ENCODE results near the gene DNAJC10. TPM values are rescaled to one million over a fixed set of nuclear protein-coding genes. Genes with fewer than 3 reads are reported as not detected.

Gene DNAJC10
- total and polyA plus RNA-seq, 2 of the 4 experiments (the other 2 are of a cell fraction): 34.6 to 53.2 TPM

DNA sequence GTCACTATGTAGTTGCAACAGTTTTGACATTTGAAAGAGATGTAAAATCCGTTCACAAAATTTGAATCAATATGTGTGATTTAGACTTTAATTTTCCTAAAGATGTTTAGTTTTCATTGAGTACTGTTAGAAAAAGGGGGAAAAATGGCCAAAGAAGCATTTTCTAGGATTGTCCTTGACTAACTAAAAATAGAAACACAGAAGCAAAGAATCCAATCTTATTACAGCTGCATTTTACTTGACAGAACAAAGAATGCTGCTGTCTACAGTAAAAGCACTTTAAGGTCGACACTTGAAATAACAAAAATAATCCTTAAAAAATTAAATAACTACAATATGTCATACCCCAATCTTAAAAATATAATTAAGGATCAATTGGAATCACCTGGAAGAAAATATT, 101.5 kb downstream of the DNAJC10 start:
- Histone ChIP-seq H2BK5ac (ENCODE audit: low read depth, low read length, poor library complexity, severe bottlenecking) (no peak overlapping the region), H2AK5ac (ENCODE audit: low read depth, low read length) (no peak overlapping the region), H3K56ac (ENCODE audit: extremely low read depth, insufficient read depth, low read length) (no peak overlapping the region), H2BK15ac (ENCODE audit: low read depth, low read length) (no peak overlapping the region), H2BK120ac (ENCODE audit: low read depth, low read length) (no peak overlapping the region), H3K27me3 (ENCODE audit: control insufficient read depth, insufficient read depth, low read length) (peaks cover 10% of the 10 kb centered on the region), H3K4ac (ENCODE audit: low read depth, low read length) (no peak overlapping the region), H3K79me1 (ENCODE audit: low read depth in 1 of 2, low read length in 2 of 2) (no peaks in the 10 kb centered on the region), H3K4me2 (ENCODE audit: low read depth, low read length) (no peak overlapping the region), H4K8ac (ENCODE audit: low read depth in 2 of 2, low read length in 2 of 2) (no peak overlapping the region), H3K23ac (ENCODE audit: low read depth, low read length) (no peak overlapping the region), H3K36me3 (ENCODE audit: control insufficient read depth, insufficient read depth, low read length) (no peaks in the 10 kb centered on the region), H3K14ac (replicated peaks; ENCODE audit: low read depth, low read length) (no peak overlapping the region), H3K9me1 (ENCODE audit: insufficient read depth, low read length) (no peaks in the 10 kb centered on the region), H3K4me1 (ENCODE audit: control insufficient read depth, insufficient read depth, low read length) (no peaks in the 10 kb centered on the region), H4K5ac (ENCODE audit: low read depth, low read length) (no peak overlapping the region), H2BK20ac (ENCODE audit: low read depth, low read length) (no peak overlapping the region), H2AFZ (replicated peaks; ENCODE audit: low read length, poor library complexity) (no peak overlapping the region), H4K91ac (ENCODE audit: insufficient read depth, low read depth, low read length) (no peak overlapping the region), H3K27ac (ENCODE audit: insufficient read depth, low read length) (no peak overlapping the region), H3K18ac (ENCODE audit: low read depth, low read length) (no peak overlapping the region), H3K9ac (ENCODE audit: low read depth, low read length) (no peak overlapping the region), H4K20me1 (ENCODE audit: insufficient read depth, low read length) (no peaks in the 10 kb centered on the region), H3K4me3 (ENCODE audit: insufficient read depth, low read depth, low read length) (no peak overlapping the region), H3K9me3 (ENCODE audit: control insufficient read depth, insufficient read depth, low read length) (no peaks in the 10 kb centered on the region), H2AK9ac (replicated peaks; ENCODE audit: low read depth, low read length, poor library complexity) (no peak overlapping the region)
- BruUV-seq (replicated peaks): no TSS peak
- ChIA-PET CTCF (interaction anchor here (1.0 to 1.7 kb wide), 2 partner anchors 17 to 33 kb away, joined by 4 to 5 read pairs; no protein-coding TSS in a partner anchor), POLR2A (ENCODE audit: unreplicated experiment) (no interaction called here)
- in situ Hi-C loops (cut with MboI; ENCODE audit: low sequenced_read_pairs) (no loop called here), intact Hi-C loops (cut with micrococcal nuclease) (no loop called here), dilution Hi-C loops (cut with HindIII; ENCODE audit: low sequenced_read_pairs, unreplicated experiment) (no loop called here)
- no peak for TF ChIP-seq RCOR1 (IDR thresholded peaks at IDR 0.05; ENCODE audit: insufficient replicate concordance, low read length)
- TF ChIP-seq POLR2A (IDR thresholded peaks at IDR 0.05; ENCODE audit: low read depth, low read length): no peak
- TF ChIP-seq, protein P1, sequence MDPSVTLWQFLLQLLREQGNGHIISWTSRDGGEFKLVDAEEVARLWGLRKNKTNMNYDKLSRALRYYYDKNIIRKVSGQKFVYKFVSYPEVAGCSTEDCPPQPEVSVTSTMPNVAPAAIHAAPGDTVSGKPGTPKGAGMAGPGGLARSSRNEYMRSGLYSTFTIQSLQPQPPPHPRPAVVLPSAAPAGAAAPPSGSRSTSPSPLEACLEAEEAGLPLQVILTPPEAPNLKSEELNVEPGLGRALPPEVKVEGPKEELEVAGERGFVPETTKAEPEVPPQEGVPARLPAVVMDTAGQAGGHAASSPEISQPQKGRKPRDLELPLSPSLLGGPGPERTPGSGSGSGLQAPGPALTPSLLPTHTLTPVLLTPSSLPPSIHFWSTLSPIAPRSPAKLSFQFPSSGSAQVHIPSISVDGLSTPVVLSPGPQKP (IDR thresholded peaks at IDR 0.05; ENCODE audit: borderline replicate concordance, low read depth, low read length): no peak
- TF ChIP-seq RAD21 (IDR thresholded peaks at IDR 0.05; ENCODE audit: low read length): no peak
- TF ChIP-seq SMC3 (IDR thresholded peaks at IDR 0.05; ENCODE audit: low read depth, low read length): no peak
- no peak for TF ChIP-seq MXI1 (IDR thresholded peaks at IDR 0.05; ENCODE audit: borderline replicate concordance, low read depth, low read length)
- TF ChIP-seq MAZ (IDR thresholded peaks at IDR 0.05; ENCODE audit: borderline replicate concordance, low read depth, low read length): no peak
- no peak for TF ChIP-seq CEBPB (IDR thresholded peaks at IDR 0.05; ENCODE audit: low read depth, low read length)
- TF ChIP-seq, protein P2, sequence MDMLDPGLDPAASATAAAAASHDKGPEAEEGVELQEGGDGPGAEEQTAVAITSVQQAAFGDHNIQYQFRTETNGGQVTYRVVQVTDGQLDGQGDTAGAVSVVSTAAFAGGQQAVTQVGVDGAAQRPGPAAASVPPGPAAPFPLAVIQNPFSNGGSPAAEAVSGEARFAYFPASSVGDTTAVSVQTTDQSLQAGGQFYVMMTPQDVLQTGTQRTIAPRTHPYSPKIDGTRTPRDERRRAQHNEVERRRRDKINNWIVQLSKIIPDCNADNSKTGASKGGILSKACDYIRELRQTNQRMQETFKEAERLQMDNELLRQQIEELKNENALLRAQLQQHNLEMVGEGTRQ (IDR thresholded peaks at IDR 0.05; ENCODE audit: low read depth, low read length): no peak
- no peak for TF ChIP-seq CHD1 (IDR thresholded peaks at IDR 0.05; ENCODE audit: low read depth, low read length)
- no peak for TF ChIP-seq NFE2L2 (IDR thresholded peaks at IDR 0.05; ENCODE audit: low read depth, low read length)
- TF ChIP-seq MAFK (IDR thresholded peaks at IDR 0.05; ENCODE audit: low read depth, low read length): no peak
- no peak for TF ChIP-seq RFX5 (IDR thresholded peaks at IDR 0.05; ENCODE audit: low read depth, low read length)
- no peak for TF ChIP-seq FOS (IDR thresholded peaks at IDR 0.05; ENCODE audit: low read depth, low read length)
- no peak for TF ChIP-seq BHLHE40 (IDR thresholded peaks at IDR 0.05; ENCODE audit: low read depth, low read length)
- TF ChIP-seq, protein P3, sequence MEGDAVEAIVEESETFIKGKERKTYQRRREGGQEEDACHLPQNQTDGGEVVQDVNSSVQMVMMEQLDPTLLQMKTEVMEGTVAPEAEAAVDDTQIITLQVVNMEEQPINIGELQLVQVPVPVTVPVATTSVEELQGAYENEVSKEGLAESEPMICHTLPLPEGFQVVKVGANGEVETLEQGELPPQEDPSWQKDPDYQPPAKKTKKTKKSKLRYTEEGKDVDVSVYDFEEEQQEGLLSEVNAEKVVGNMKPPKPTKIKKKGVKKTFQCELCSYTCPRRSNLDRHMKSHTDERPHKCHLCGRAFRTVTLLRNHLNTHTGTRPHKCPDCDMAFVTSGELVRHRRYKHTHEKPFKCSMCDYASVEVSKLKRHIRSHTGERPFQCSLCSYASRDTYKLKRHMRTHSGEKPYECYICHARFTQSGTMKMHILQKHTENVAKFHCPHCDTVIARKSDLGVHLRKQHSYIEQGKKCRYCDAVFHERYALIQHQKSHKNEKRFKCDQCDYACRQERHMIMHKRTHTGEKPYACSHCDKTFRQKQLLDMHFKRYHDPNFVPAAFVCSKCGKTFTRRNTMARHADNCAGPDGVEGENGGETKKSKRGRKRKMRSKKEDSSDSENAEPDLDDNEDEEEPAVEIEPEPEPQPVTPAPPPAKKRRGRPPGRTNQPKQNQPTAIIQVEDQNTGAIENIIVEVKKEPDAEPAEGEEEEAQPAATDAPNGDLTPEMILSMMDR (conservative IDR thresholded peaks at IDR 0.05; ENCODE audit: low read depth, low read length): no peak
- ATAC-seq (ENCODE audit: low read depth) (no peak), DNase-seq (no peak)
- WGBS, 2 experiments (ENCODE audit: extremely low coverage in 2 of 2, insufficient read length in 1 of 2): no CpG with 5 or more reads among the region's 2 CpGs
